DMS53 treated with DMSO at 0.1 percent for 48 hours (cell line): ENCODE measurements around the gene GTF3C5.
"Not testable (repeated sequence)": the region's sequence is repeated elsewhere in the genome, so short reads cannot be mapped to it uniquely, and the experiment has no call there.

ENCODE experiments used
- DNase-seq: peaks from one replicate; lab custom pipeline; 2025; ENCODE audit not compliant: unreplicated experiment; lab: John Stamatoyannopoulos, UW

Gene GTF3C5

GRCh38 chr9:133067813-133068212, 37.0 kb downstream of the GTF3C5 start:
- DNase-seq, result no peak

GRCh38 chr9:133068431-133068830, 37.6 kb downstream of the GTF3C5 start:
- DNase-seq, result not testable (repeated sequence)

GRCh38 chr9:133070500-133070961, 39.7 kb downstream of the GTF3C5 start:
- not testable (repeated sequence) for DNase-seq

GRCh38 chr9:133070985-133071384, 40.2 kb downstream of the GTF3C5 start:
- DNase-seq, result not testable (repeated sequence)

- DNase-seq, result no peak
Observed at GRCh38 chr9:133071484-133072150, 40.8 kb downstream of the GTF3C5 start.

- DNase-seq, result not testable (repeated sequence)
Observed at GRCh38 chr9:133072210-133072609, 41.4 kb downstream of the GTF3C5 start.

GRCh38 chr9:133073086-133074014, 42.6 kb downstream of the GTF3C5 start:
- DNase-seq, result no peak

- DNase-seq, result no peak
Observed at GRCh38 chr9:133074111-133074651, 43.4 kb downstream of the GTF3C5 start.

- DNase-seq, result no peak
Observed at GRCh38 chr9:133075925-133076630, 45.3 kb downstream of the GTF3C5 start.

- no peak for DNase-seq
Observed at GRCh38 chr9:133076691-133077090, 45.9 kb downstream of the GTF3C5 start.

GRCh38 chr9:133078486-133078885, 47.7 kb downstream of the GTF3C5 start:
- DNase-seq, result no peak

GRCh38 chr9:133080161-133080560, 49.4 kb downstream of the GTF3C5 start:
- no peak for DNase-seq

- DNase-seq, result not testable (repeated sequence)
Observed at GRCh38 chr9:133080786-133081779, 50.3 kb downstream of the GTF3C5 start.

- not testable (repeated sequence) for DNase-seq
Observed at GRCh38 chr9:133081957-133082644, 51.3 kb downstream of the GTF3C5 start.

GRCh38 chr9:133083688-133084087, 52.9 kb downstream of the GTF3C5 start:
- not testable (repeated sequence) for DNase-seq

- DNase-seq, result not testable (repeated sequence)
Observed at GRCh38 chr9:133086212-133086860, 55.5 kb downstream of the GTF3C5 start.

GRCh38 chr9:133086894-133087293, 56.1 kb downstream of the GTF3C5 start:
- DNase-seq, result no peak

GRCh38 chr9:133087429-133088145, 56.8 kb downstream of the GTF3C5 start:
- no peak for DNase-seq
